ENCODE data around the gene KLHL7.

- TF ChIP-seq EZH2 (IDR thresholded peaks at IDR 0.05; ENCODE audit: insufficient read depth, low read length), result no peak
- no peak for TF ChIP-seq CTCF (IDR thresholded peaks at IDR 0.05; ENCODE audit: insufficient read depth, low read depth, low read length)
Observed at GRCh38 chr7:23108995-23109394, 3.4 kb downstream of the KLHL7 start.

Measured in astrocyte (in vitro differentiated cells and primary cell).